Measurements from ENCODE around the gene GDNF.
A peak's percentile ranks its signal among the peaks of the same experiment; 100 is the strongest.
"Not testable (repeated sequence)": the region's sequence is repeated elsewhere in the genome, so short reads cannot be mapped to it uniquely, and the experiment has no call there.

Gene GDNF

GRCh38 chr5:37795292-37795691, 44.5 kb downstream of the GDNF start:
- not testable (repeated sequence) for DNase-seq (ENCODE audit: low read depth); H3K4me3 ChIP-seq (ENCODE audit: low read depth, low read length)

GRCh38 chr5:37792975-37793631, 46.7 kb downstream of the GDNF start:
- DNase-seq (ENCODE audit: low read depth) = peak; percentile 59
- no peak overlapping the region for H3K4me3 ChIP-seq (ENCODE audit: low read depth, low read length)

- H3K4me3 ChIP-seq (ENCODE audit: low read depth, low read length) = no peak overlapping the region
- DNase-seq (ENCODE audit: low read depth) = no peak
Observed at GRCh38 chr5:37791321-37791720, 48.5 kb downstream of the GDNF start.

DNA sequence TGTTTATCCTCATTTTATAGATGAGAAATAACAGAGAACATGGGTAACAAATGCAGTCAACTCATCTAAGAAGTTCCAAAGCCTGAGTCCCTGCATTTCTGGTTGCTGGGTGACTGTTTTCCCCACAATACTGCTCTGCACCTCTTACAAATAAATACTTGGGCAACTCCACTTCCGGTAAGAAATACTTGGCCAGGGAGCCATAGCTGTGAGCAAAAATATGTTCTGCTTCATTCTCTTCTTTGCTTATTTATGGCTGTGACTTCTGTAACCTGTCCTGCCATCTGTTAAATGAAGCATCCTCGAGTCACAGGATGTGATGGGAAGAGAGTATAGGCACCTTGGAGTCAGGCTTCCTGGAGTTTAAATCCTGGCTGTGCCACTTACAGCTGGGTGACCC, 49.9 kb downstream of the GDNF start:
- DNase-seq (ENCODE audit: low read depth) = no peak
- no peak overlapping the region for H3K4me3 ChIP-seq (ENCODE audit: low read depth, low read length)

DNA sequence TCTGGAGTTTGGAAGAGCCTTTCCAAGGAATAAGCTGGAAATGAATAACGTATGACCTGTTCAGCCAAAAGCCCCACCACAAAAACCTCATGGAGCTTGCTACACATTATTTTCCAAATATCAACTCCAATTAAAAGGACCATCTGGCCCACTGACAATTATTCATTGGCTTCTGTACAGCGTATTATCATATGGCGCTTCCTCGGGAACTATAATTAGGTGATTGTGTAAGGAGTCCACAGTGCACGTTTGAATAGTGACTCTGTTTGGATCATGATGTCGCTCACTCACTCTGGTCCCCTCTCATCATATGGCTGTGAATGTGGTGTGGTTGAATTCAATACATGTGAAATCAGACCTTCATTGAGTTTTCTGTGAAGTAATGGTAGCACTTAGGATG, 52.1 kb downstream of the GDNF start:
- no peak overlapping the region for H3K4me3 ChIP-seq (ENCODE audit: low read depth, low read length)
- no peak for DNase-seq (ENCODE audit: low read depth)

GRCh38 chr5:37786862-37787519, 52.9 kb downstream of the GDNF start:
- peak; percentile 54 for DNase-seq (ENCODE audit: low read depth)
- no peak overlapping the region for H3K4me3 ChIP-seq (ENCODE audit: low read depth, low read length)

DNA sequence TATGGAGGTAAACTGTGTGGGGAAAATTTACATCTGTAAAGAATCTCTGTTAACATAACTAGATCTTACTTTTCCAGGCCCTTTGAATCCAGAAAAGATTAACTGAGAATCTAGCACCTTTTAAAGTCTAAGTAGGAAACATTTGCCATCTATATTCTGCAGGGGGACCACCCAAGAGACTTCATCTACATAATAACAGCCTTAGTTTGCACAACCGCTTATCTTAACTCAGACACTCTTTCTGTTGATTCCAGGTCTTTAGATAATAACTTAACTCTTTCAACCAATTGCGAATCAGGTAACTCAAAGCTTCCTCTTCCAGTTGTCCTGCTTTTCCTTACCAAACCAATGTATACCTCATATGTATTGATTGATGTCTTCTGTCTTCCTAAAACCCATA, 53.4 kb downstream of the GDNF start:
- H3K4me3 ChIP-seq (ENCODE audit: low read depth, low read length) = no peak overlapping the region
- DNase-seq (ENCODE audit: low read depth) = no peak

DNA sequence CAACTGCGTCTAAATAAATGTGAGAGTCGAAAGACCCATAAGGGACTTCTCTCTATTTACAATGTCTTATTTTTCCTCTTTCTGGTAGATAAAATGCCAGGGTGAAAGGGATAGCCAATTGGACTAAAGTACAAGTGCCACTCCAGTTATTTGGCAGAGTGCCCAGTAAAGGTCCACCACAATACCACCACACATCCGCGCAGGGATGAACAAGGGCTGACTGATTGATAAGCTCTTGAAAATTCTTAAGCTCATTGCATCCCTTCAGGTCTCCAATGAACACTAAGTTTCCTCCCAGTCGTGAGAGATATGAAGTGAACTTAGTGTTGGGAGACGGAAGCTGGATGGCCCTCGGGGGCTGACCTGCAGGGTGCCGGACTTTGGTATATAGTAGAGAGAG, 58.4 kb downstream of the GDNF start:
- not testable (repeated sequence) for DNase-seq (ENCODE audit: low read depth); H3K4me3 ChIP-seq (ENCODE audit: low read depth, low read length)

DNA sequence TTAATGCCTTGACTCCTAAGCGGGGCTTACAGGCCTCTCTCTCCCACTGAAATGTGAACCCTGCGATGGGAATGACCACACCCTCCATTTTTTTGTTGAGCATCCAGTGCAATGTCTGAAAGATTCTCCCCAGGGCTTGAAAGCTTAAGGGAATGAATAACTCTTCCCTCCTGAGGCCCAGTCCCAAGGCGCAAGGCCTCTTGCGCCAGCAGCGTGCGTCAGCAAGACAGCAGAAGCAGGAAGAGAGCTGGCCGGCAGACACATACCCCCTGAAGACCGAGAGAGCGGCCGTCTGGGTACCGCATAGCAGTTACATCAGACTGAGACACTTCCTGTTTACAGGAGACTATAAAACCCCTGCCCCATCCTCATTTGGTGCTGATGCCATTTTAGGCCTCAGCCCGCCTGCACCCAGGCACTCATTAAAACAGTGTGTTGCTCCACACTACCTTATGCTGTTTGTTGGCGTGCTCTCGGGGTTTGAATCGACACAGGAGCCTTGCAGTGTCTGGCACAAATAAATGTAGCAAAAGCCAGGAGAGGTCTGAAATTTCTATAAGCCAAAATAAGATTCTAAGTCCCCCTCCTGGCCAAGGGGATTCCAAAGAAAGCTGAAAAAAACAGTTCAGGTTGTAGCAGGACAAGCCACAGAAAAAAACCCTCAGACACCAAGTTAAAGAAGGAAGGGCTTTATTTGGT, 62.3 kb downstream of the GDNF start:
- H3K4me3 ChIP-seq (ENCODE audit: low read depth, low read length) = no peak overlapping the region
- DNase-seq (ENCODE audit: low read depth) = peak; percentile 83

- DNase-seq (ENCODE audit: low read depth) = no peak
- no peak overlapping the region for H3K4me3 ChIP-seq (ENCODE audit: low read depth, low read length)
Observed at GRCh38 chr5:37776826-37777225, 63.0 kb downstream of the GDNF start.

GRCh38 chr5:37774912-37775483, 64.8 kb downstream of the GDNF start:
- DNase-seq (ENCODE audit: low read depth) = no peak
- no peak overlapping the region for H3K4me3 ChIP-seq (ENCODE audit: low read depth, low read length)

DNA sequence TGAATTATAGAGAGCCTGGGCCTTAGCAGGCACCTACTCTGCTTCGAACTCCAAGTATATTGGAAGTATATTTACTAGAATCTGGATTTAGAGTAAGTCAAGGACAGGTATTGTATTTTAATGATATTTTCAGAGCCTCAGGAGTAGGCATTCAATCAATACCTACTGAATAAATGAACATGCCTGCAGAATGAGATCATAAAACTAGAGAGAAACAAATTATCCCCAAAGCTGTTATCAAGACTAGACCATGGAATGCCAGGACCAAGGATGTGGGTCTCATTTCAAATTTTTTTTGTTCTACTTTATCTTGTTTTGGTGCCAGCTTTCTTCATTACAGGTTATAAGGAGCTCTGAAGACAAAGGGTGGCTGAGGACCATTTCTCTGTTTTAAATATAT, 66.0 kb downstream of the GDNF start:
- no peak overlapping the region for H3K4me3 ChIP-seq (ENCODE audit: low read depth, low read length)
- DNase-seq (ENCODE audit: low read depth) = no peak

GRCh38 chr5:37772255-37772654, 67.6 kb downstream of the GDNF start:
- H3K4me3 ChIP-seq (ENCODE audit: low read depth, low read length) = no peak overlapping the region
- no peak for DNase-seq (ENCODE audit: low read depth)

GRCh38 chr5:37771731-37772130, 68.1 kb downstream of the GDNF start:
- no peak overlapping the region for H3K4me3 ChIP-seq (ENCODE audit: low read depth, low read length)
- peak; percentile 95 for DNase-seq (ENCODE audit: low read depth)

GRCh38 chr5:37771203-37771611, 68.6 kb downstream of the GDNF start:
- DNase-seq (ENCODE audit: low read depth) = no peak
- no peak overlapping the region for H3K4me3 ChIP-seq (ENCODE audit: low read depth, low read length)

- no peak overlapping the region for H3K4me3 ChIP-seq (ENCODE audit: low read depth, low read length)
- DNase-seq (ENCODE audit: low read depth) = no peak
Observed at GRCh38 chr5:37770786-37771185, 69.1 kb downstream of the GDNF start.

DNA sequence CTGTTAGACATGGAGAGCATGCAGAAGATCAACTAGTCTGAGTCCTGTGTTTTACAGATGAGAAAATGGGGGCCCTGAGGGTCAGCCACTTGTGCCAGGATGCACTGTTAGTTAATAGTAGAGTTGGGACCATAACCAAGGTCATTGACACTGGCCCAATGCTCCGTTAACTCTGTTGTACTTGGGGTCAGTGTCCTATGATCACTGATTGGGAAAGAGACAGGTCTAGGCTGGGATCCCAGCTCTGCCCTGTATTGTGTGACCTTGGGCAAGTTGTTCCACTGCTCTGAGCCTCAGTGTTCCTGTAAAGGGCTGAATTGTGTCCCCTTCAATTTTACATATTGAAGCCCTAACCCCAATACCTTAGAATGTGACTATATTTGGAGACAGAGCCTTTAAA, 70.0 kb downstream of the GDNF start:
- DNase-seq (ENCODE audit: low read depth) = no peak
- no peak overlapping the region for H3K4me3 ChIP-seq (ENCODE audit: low read depth, low read length)

GRCh38 chr5:37769108-37769507, 70.7 kb downstream of the GDNF start:
- DNase-seq (ENCODE audit: low read depth) = no peak
- H3K4me3 ChIP-seq (ENCODE audit: low read depth, low read length) = no peak overlapping the region

DNA sequence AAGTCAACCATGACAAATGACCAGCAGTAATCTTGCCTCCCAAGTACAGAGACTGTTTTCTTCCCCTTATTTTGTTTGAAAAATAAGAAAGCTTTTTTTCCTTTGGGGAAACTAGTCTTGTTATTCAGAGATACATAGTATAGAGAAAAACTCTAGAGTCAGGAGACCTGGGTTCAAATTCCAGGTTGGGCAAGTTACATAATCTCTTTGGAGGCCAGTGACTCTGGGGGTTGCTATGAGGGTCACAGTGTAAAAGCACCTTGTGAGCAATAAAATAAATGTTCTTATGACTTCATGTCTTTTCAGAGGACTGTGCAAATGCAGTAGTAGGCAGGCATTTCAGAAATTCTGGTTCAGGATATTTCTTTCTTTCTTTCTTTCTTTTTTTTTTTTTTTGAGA, 71.5 kb downstream of the GDNF start:
- H3K4me3 ChIP-seq (ENCODE audit: low read depth, low read length) = no peak overlapping the region
- DNase-seq (ENCODE audit: low read depth) = no peak

- DNase-seq (ENCODE audit: low read depth) = no peak
- no peak overlapping the region for H3K4me3 ChIP-seq (ENCODE audit: low read depth, low read length)
Observed at GRCh38 chr5:37767961-37768360, 71.9 kb downstream of the GDNF start.
